HG02840 (cell line): ENCODE measurements around the gene NRAS.
A peak's percentile ranks its signal among the peaks of the same experiment; 100 is the strongest.
"Not testable (repeated sequence)": the region's sequence is repeated elsewhere in the genome, so short reads cannot be mapped to it uniquely, and the experiment has no call there.

Experiments
- ATAC-seq: cut with Tn5 transposase; IDR thresholded peaks from one replicate; pipeline ENCODE4 v1.9.1; 2021; ENCODE audit warnings: mild to moderate bottlenecking, moderate library complexity, moderate number of reproducible peaks; ENCODE audit not compliant: unreplicated experiment, low FRiP score

NRAS gene

DNA sequence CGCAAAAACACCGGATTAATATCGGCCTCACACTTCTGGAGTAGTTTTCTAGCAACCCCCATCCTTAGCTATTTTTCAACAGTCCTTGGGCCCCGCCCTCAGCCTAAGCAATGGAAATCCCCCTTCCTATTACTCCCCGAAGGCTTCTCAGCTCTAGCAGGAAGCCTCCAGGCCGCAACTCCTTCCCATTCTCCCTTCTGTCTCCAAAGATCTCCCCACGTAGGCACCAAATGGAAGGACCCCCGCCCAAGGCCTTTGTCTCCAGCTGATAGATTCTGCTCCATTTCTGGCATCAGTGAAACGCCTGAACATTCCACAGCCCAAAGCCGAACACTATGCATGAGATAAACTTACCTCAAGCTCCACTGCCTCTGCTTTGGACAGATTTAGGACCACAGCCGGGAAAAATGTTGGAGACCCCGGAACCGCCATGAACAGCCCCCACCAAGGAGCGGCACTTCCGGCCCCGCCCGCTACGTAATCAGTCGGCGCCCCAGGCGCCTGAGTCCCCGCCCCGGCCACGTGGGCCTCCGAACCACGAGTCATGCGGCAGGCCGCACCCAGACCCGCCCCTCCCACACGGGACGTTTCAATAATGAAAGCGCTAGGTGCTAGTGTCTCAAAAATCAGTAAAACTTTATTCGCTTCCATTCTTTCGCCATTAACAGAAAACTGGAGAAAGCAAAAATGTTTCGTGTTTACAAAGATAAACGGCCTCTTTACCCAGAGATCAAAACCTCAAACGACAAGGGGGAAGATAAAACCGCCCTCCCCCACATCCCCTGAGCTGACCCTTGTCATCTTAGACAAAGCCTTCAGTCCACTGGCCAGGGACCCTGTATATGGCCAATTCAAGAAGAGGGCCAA lies at the start of gene NRAS:
NRAS (minus strand) TSS at position 468 of the 867 bp plus-strand sequence. CDS start 611 bp downstream, outside the sequence.
- peak; percentile 83 for ATAC-seq

DNA sequence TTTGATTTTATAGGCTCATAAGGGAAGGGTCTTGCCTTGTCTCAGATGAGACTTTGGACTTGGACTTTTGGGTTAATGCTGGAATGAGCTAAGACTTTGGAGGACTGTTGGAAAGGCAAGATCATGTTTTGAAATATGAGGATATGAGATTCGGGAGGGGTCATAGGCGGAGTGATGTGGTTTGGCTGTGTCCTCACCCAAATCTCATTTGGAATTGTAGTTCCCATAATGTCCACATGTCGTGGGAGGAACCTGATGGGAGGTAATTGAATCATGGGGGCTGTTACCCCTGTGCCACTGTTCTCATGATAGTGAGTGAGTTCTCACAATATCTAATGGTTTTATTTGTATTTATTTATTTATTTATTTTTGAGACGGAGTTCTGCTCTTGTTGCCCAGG lies 48.1 kb upstream of the NRAS start:
- ATAC-seq = no peak

DNA sequence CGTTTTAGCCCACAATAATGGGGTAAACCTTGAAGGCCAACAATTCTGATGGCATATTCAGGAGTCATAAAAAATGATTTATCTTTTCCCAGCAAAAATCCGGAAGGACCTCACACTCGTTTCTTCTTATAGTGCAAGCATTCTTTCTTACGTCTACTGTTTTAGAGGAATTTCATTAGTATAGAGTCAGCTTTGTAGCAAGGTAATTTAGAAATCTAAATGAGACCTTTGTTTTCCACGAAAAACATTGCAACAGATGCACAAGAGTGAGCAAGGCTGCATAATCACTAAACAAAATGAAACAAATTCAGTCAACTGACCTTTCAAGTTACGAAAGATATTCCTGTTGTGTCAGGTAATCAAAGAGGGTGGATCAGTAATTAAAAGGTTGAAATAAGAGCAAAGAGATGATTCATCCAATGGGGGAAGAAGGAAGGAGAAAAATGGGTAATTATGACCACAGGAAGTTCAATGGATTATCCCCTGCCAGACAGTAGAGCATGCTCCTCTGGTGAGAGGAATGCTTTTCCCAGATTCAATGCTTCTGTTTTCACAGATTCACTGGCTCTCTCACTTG lies 41.8 kb upstream of the NRAS start:
- ATAC-seq = no peak

- peak; percentile 76 for ATAC-seq
Measured at GRCh38 chr1:114757455-114758255, 41.1 kb upstream of the NRAS start, which contains the start of gene CSDE1. TSS of gene CSDE1 (minus strand) at chr1:114757984. CDS start at chr1:114739890, 18,094 bp downstream.

DNA sequence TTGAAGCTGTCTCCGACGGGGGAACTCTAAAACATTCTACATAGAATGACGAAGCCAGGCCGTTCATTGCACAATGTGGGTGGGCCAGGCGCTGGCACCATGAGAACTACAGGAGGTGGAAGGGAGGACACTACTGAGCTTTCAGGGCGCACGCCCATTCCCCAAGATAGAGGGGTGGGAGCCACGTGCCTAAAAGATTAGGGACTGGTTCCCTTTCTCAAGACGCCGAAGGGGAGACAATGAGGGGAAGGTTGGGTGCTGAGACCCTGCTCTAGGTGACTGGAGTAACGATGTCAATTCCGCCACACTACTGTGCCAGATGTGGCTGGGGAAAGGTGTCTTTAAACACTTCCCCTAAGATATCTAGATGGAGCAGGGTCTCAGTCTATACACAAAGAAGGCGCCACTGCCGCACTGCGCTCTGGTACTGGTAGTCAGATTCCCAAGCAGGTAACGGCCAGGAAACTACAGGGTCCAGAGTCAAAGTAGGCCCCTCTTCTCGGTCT lies 40.4 kb upstream of the NRAS start:
- peak; percentile 12 for ATAC-seq

- ATAC-seq = no peak
Measured at GRCh38 chr1:114756009-114756892, 39.7 kb upstream of the NRAS start.

DNA sequence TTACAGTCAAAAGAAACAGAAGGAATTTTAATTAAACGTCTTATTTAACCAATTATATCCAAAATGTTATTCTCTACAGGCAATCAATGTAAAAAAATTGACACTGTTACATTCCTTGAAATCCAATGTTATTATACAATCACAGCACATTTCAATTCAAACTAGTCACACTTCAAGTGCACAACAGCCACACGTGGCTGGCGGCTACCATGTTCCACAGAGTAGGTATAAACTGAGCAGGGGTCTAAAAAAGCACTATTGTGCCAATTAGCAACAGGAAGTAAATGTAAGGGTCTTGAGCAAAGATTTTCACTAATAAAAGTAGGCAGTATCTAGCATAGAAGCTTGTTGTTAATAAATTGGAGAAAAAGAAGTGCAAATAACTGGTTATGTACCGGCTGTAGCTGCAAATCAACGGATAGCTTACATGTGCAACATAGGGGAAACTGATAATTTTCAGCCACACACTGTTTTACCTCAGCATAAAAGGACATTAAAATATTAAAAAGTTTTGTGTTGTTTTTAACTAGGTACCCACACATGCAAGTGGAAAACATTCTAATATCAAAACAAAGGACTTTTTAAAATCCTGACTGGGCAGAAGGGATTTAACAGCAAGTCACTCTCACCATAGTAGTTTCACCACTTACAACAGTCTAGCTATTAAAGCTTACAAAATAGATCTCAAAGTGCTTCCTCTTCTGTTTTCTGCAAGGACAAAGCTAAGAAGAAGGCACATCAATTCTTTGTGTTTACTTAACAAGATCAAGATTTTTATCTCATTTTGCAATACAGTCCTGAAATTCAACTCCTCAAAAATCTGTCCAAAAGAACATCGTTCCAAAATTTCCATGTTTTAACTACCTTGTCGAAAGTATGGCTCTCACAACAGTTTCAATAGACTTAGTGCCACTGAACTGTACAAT lies 38.7 kb upstream of the NRAS start:
- no peak for ATAC-seq

- not testable (repeated sequence) for ATAC-seq
Measured at GRCh38 chr1:114753702-114754101, 37.1 kb upstream of the NRAS start.

GRCh38 chr1:114753143-114753542 lies 36.6 kb upstream of the NRAS start:
- ATAC-seq = no peak

- ATAC-seq = no peak
Measured at GRCh38 chr1:114750780-114751179, 34.2 kb upstream of the NRAS start.

DNA sequence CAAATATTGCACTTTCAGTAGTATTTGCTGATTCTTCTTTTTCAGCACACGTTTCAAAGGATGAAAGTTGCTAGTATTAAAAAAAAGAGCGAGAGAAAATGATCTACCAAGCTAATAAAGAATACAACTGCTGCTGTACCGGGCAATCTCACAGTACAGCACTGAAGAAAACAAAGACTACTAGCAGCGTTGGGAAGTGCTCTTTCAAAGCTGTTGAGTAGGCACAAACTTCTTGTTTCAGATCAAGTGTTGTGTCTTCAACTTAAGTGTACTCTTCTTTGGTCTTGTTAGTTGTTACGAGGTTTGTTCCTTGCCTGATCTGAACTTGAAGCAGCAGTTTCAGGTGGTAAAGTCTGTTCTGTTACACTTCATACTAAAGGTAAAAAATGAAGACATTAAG lies 33.3 kb upstream of the NRAS start:
- no peak for ATAC-seq

DNA sequence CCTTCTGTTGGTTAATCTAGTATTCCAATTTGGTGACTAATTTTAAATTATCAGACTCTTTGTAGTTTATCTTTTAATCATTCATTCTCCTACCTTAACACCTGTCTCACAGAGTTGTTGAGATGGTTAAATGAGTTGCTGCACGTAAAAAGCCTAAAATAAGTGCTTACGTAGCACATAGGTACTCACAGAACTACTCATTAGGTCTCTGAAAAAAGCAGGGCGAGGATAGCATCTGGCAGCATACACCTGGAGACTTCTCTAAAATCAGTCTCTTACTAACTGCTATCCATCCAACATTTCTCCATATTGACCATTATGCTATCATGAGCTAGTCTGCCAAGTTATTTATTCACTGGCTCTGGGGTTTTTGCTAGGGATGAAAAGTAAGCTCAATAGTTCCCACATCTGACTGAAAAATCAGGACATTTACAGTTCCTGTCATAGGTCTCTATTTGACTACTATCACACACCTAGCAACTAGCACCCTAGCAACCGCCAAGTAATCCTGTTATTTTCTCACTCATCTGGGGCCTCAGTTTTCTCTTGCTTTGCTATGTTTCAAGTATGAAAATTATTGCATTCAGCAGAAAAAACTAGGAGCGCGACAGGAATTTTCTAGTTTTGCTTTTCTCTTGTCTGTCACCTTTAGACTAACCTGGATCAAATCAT lies 30.0 kb upstream of the NRAS start:
- ATAC-seq = no peak

DNA sequence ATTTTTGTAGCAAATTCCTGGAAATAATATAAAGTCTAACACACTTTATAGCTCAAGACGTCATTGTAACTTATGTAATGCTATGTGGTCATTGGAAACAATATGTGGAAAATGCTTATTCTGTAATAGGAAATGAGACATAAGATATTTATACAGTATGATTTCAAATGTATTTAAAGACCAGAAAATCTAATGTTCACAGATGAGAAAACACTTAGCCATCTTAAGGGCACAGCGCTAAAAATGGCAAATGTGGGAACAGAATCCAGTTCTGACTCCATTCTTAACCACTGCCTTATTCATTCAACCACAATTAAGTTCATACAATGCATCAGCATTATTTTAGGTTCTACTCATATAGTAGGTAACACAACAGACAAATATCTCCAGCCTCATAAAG lies 28.7 kb upstream of the NRAS start:
- ATAC-seq = no peak

DNA sequence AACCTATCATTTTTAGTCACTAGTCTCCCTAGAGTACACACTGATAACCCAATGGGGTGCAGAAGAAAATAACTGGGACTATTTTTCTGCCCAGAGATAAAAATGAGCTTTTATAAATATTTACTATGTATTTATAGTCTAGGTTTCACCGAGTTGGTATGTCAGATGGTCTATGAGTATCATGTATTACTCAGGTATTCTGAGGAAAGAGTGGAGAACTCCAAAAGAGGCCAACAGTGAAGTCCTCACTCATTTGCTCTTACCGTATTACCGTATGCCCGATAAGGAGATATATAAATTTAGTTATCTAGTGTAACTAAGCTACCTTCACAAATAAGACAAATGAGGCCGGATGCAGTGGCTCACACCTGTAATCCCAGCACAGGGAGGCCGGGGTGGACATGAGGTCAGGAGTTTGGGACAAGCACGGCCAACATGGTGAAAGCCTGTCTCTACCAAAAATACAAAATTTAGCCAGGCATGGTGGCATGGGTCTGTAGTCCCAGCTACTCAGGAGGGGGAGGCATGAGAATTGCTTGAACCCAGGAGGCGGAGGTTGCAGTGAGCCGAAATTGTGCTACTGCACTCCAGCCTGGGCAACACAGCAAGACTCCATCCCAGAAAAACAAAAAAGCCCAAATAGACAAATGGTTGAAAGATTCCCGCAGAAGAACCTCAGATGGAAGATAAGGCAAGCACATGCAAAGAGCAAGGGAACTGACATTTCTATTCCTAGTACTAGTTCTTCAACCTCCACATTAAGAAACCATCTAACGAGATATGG lies 25.6 kb upstream of the NRAS start:
- no peak for ATAC-seq

DNA sequence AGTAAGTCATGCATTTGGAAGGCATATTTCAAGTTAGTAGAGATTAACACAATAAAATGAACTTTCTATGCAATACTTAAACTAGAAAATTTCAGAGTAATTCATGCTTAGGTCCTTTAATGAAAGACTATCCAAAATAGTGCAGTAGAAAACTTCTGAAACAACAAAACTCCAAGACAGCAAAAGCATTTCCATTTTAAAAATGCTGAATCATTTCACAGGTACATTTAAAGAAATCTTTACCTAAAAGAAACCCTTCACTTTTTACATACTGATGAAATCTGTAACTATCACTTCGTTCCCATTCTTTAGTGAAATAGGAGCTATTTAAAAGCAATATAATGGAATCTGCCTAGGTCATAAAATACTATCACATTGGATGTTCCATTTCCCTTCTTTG lies 23.8 kb upstream of the NRAS start:
- ATAC-seq = no peak

GRCh38 chr1:114737314-114737849 lies 20.8 kb upstream of the NRAS start:
- ATAC-seq = no peak

GRCh38 chr1:114735479-114735878 lies 18.9 kb upstream of the NRAS start:
- ATAC-seq = no peak
